ENCODE data around the gene BRD4. TPM values are rescaled to one million over a fixed set of nuclear protein-coding genes. Genes with fewer than 3 reads are reported as not detected.
A peak's percentile ranks its signal among the peaks of the same experiment; 100 is the strongest.

BRD4 gene
- total and polyA plus RNA-seq, 2 experiments from 2014 or later: 63.8 to 115 TPM

DNA sequence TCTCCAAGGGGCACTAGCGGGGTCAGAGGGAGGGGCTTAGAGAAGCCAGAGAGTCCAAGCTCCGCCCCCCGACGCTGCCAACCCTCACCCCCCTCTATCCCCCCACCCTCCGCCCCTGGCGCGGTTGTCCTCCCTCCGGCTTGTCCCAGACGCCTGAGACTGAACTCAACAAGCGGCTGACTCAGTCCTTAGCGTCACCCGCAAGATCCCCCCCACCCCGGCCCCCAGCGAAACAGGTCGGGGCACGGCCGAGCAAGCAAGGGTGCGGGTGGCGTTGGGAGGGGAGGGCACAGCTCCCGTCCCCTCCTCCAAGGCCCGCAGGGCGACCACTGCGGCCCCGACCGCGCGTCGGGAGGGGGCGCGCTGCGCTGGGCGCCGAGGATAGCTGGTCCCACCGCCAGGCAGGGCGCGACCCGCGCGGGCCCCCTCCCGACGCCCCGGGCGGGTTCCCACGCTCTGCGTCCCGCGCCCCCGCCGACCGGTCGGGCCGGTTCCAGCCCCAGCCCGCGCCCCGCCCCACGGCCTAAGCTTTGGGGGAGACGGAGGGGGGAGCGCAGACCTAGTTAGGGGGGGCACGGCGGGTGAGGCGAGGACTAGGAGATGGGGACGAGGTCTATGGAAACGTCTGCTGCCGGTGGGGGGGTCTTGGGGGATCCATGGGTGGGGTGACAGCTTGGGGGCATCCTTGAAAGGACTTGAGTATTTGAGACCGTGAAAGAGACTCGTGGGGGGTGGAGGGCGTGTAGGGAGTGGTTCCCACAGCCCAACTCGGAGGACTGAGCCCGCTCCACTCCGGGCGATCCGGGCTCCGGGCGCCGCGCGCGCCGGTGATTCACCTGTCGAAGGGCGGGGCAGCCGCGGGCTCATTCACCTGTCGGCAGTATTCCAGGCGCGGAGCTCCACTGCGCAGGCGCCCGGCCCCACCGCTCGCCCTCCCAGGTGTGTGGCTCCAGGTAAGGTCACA lies 136.7 kb downstream of the BRD4 start:
- H3K4me1 ChIP-seq (ENCODE audit: insufficient read depth): peaks cover 19% of the 10 kb centered on the region
- peak overlapping the region; percentile 88 for H3K4me3 Mint-ChIP-seq
- TF ChIP-seq EZH2 (IDR thresholded peaks at IDR 0.05; ENCODE audit: low read depth, unreplicated experiment): no peak
- peak; percentile 72; the same call in 1 of the 2 replicates for TF ChIP-seq CREB1 (CRISPR knock-in tag; IDR thresholded peaks at IDR 0.05; ENCODE audit: low read depth)
- TF ChIP-seq, protein P1, sequence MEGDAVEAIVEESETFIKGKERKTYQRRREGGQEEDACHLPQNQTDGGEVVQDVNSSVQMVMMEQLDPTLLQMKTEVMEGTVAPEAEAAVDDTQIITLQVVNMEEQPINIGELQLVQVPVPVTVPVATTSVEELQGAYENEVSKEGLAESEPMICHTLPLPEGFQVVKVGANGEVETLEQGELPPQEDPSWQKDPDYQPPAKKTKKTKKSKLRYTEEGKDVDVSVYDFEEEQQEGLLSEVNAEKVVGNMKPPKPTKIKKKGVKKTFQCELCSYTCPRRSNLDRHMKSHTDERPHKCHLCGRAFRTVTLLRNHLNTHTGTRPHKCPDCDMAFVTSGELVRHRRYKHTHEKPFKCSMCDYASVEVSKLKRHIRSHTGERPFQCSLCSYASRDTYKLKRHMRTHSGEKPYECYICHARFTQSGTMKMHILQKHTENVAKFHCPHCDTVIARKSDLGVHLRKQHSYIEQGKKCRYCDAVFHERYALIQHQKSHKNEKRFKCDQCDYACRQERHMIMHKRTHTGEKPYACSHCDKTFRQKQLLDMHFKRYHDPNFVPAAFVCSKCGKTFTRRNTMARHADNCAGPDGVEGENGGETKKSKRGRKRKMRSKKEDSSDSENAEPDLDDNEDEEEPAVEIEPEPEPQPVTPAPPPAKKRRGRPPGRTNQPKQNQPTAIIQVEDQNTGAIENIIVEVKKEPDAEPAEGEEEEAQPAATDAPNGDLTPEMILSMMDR (conservative IDR thresholded peaks at IDR 0.05; ENCODE audit: low read depth in 2 of 2): peak in 1 of 2 experiments; percentile 54; a peak in 2 of 4 replicates
- peaks cover 55% of the 10 kb centered on the region for H3K79me2 ChIP-seq (replicated peaks; ENCODE audit: insufficient read depth)
- H3K9me2 ChIP-seq (ENCODE audit: insufficient read depth): no peaks in the 10 kb centered on the region
- H3K27me3 Mint-ChIP-seq (ENCODE audit: insufficient read depth, low read depth, poor library complexity): peaks cover 17% of the 10 kb centered on the region
- peak overlapping the region; percentile 92 for H3K27ac Mint-ChIP-seq
- H3K4me2 ChIP-seq: peak overlapping the region; percentile 79
- peaks cover 36% of the 10 kb centered on the region for H3K4me1 Mint-ChIP-seq
- peaks cover 25% of the 10 kb centered on the region for H3F3A ChIP-seq (replicated peaks; ENCODE audit: low read depth)
- H3K4me3 ChIP-seq: peak overlapping the region; percentile 66
- H3K9me3 Mint-ChIP-seq: no peaks in the 10 kb centered on the region; the same call in 2 of the 3 replicates
- peak; percentile 97 for DNase-seq (ENCODE audit: low spot score)
- no peak overlapping the region for H2AFZ ChIP-seq
- H3K36me3 Mint-ChIP-seq (ENCODE audit: low read depth): peaks cover 57% of the 10 kb centered on the region
- H3K27ac ChIP-seq (ENCODE audit: low read depth): peak overlapping the region; percentile 78; the same call in 1 of the 2 replicates
- ATAC-seq: peak; percentile 65
- H4K20me1 ChIP-seq (replicated peaks; ENCODE audit: insufficient read depth): peaks cover 23% of the 10 kb centered on the region
- H3K36me3 ChIP-seq (ENCODE audit: insufficient read depth): peaks cover 12% of the 10 kb centered on the region
- H3K27me3 ChIP-seq (ENCODE audit: insufficient read depth): no peaks in the 10 kb centered on the region

DNA sequence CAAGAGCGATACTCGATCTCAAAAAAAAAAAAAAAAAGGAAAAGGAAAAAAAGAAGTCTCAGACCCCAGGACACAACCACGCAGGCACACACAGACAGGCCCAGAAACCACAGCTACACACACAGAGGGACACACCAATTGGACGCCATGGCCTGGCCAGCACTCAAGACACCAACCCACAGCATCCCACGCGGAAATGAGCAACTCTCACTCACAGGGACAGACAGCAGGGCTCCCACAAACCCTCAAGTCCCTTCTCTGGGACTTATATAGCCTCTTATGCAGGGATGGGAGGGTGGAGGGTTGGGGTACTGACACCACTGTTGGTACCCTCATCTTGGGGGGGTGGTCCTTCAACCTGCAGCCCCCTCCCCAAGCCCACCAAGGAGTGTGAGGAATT lies 137.4 kb downstream of the BRD4 start:
- H3K27ac Mint-ChIP-seq: 0 out of 2 replicates have a peak overlapping the region, but pooled peaks have one; percentile 47
- Histone ChIP-seq H3K79me2 (replicated peaks; ENCODE audit: insufficient read depth) (peaks cover 54% of the 10 kb centered on the region), H3K27me3 (ENCODE audit: insufficient read depth) (no peaks in the 10 kb centered on the region), H4K20me1 (replicated peaks; ENCODE audit: insufficient read depth) (peaks cover 27% of the 10 kb centered on the region), H3K36me3 (ENCODE audit: insufficient read depth) (peaks cover 19% of the 10 kb centered on the region), H3F3A (replicated peaks; ENCODE audit: low read depth) (peaks cover 29% of the 10 kb centered on the region), H3K4me3 (peak overlapping the region; percentile 66), H3K4me2 (peak overlapping the region; percentile 79), H3K4me1 (ENCODE audit: insufficient read depth) (peaks cover 19% of the 10 kb centered on the region), H2AFZ (no peak overlapping the region), H3K9me2 (ENCODE audit: insufficient read depth) (no peaks in the 10 kb centered on the region), H3K27ac (ENCODE audit: low read depth) (no peak overlapping the region)
- no peaks in the 10 kb centered on the region; the same call in 2 of the 3 replicates for H3K9me3 Mint-ChIP-seq
- ATAC-seq (no peak), DNase-seq (ENCODE audit: low spot score) (no peak)
- peaks cover 17% of the 10 kb centered on the region for H3K27me3 Mint-ChIP-seq (ENCODE audit: insufficient read depth, low read depth, poor library complexity)
- peaks cover 36% of the 10 kb centered on the region for H3K4me1 Mint-ChIP-seq
- H3K4me3 Mint-ChIP-seq: peak overlapping the region; percentile 66
- peaks cover 64% of the 10 kb centered on the region for H3K36me3 Mint-ChIP-seq (ENCODE audit: low read depth)
- TF ChIP-seq CREB1 (CRISPR knock-in tag; IDR thresholded peaks at IDR 0.05; ENCODE audit: low read depth) (no peak), NANOG (IDR thresholded peaks at IDR 0.05; ENCODE audit: borderline replicate concordance) (no peak), ZNF462 (CRISPR knock-in tag; IDR thresholded peaks at IDR 0.05) (no peak), JUNB (IDR thresholded peaks at IDR 0.05; ENCODE audit: unreplicated experiment) (no peak), ZNF331 (CRISPR knock-in tag; IDR thresholded peaks at IDR 0.05; ENCODE audit: low read depth) (no peak), STAT1 (IDR thresholded peaks at IDR 0.05; ENCODE audit: unreplicated experiment) (no peak), EZH2 (IDR thresholded peaks at IDR 0.05; ENCODE audit: low read depth, unreplicated experiment) (no peak)
- TF ChIP-seq, protein P2, sequence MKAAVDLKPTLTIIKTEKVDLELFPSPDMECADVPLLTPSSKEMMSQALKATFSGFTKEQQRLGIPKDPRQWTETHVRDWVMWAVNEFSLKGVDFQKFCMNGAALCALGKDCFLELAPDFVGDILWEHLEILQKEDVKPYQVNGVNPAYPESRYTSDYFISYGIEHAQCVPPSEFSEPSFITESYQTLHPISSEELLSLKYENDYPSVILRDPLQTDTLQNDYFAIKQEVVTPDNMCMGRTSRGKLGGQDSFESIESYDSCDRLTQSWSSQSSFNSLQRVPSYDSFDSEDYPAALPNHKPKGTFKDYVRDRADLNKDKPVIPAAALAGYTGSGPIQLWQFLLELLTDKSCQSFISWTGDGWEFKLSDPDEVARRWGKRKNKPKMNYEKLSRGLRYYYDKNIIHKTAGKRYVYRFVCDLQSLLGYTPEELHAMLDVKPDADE (IDR thresholded peaks at IDR 0.05): no peak
